CD4-positive, CD25-positive, alpha-beta regulatory T cell (primary cell): Measurements from ENCODE around the gene DOK7. TPM values are rescaled to one million over a fixed set of nuclear protein-coding genes. Genes with fewer than 3 reads are reported as not detected.

Experiments
- ATAC-seq, 2 donors: fragments of 150-1000 bp; cut with Tn5 transposase; one replicate each; pipeline ENCODE4 v1.10.0; 2021; ENCODE audit warnings: low read depth in 2 of 2, moderate number of reproducible peaks in 2 of 2, moderate library complexity in 1 of 2
- DNase-seq, 3 donors: peaks; one replicate each; pipeline versions ENCODE4 v3.0.0 to v3.0.0-alpha.2; 2012 to 2022; ENCODE audit warnings: mixed read lengths in 1 of 3
- H3K27ac ChIP-seq: one replicate; pipeline ENCODE4 v1.7.0; 2013; ENCODE audit warnings: mild to moderate bottlenecking, low read length; ENCODE audit not compliant: insufficient read depth, poor library complexity, severe bottlenecking
- H3K27me3 ChIP-seq: one replicate; pipeline ENCODE4 v1.7.0; 2013; ENCODE audit warnings: low read length; ENCODE audit not compliant: control insufficient read depth, insufficient read depth
- H3K36me3 ChIP-seq: one replicate; pipeline ENCODE4 v1.7.0; 2013; ENCODE audit warnings: mild to moderate bottlenecking, low read length, moderate library complexity; ENCODE audit not compliant: control insufficient read depth, insufficient read depth
- H3K4me1 ChIP-seq: 2 replicates; pipeline ENCODE4 v1.7.0; 2013; ENCODE audit warnings: mild to moderate bottlenecking, low read length; ENCODE audit not compliant: insufficient read depth, control insufficient read depth, poor library complexity, severe bottlenecking
- H3K4me3 ChIP-seq: one replicate; pipeline ENCODE4 v1.7.0; 2013; ENCODE audit warnings: low read depth, mild to moderate bottlenecking, low read length, moderate library complexity
- H3K9me3 ChIP-seq, 2 experiments: 1 replicate in 1 of 2; 2 replicates in 1 of 2; pipeline ENCODE4 v1.7.0; 2013; ENCODE audit warnings: low read length in 2 of 2, mild to moderate bottlenecking in 1 of 2, moderate library complexity in 1 of 2; ENCODE audit not compliant: control insufficient read depth in 2 of 2
- H3K27ac Mint-ChIP-seq, 3 donors: one replicate each; pipeline ENCODE4 v1.8.0; 2020 to 2022; ENCODE audit warnings: mild to moderate bottlenecking in 3 of 3, mixed read lengths in 3 of 3, moderate library complexity in 2 of 3
- H3K27me3 Mint-ChIP-seq: one replicate; pipeline ENCODE4 v1.8.0; 2022; ENCODE audit warnings: mild to moderate bottlenecking, mixed read lengths
- H3K36me3 Mint-ChIP-seq: one replicate; pipeline ENCODE4 v1.8.0; 2020; ENCODE audit warnings: mixed read lengths
- H3K4me1 Mint-ChIP-seq, 4 donors: one replicate each; pipeline ENCODE4 v1.8.0; 2020 to 2022; ENCODE audit warnings: mixed read lengths in 4 of 4, mild to moderate bottlenecking in 1 of 4
- H3K4me3 Mint-ChIP-seq, 4 donors: one replicate each; pipeline ENCODE4 v1.8.0; 2020 to 2022; ENCODE audit warnings: mild to moderate bottlenecking in 4 of 4, mixed read lengths in 4 of 4, moderate library complexity in 3 of 4
- H3K9me3 Mint-ChIP-seq, 7 donors: one replicate each; pipeline ENCODE4 v1.8.0; 2020 to 2022; ENCODE audit warnings: mixed read lengths in 7 of 7, mild to moderate bottlenecking in 3 of 7, moderate library complexity in 2 of 7
- polyA plus RNA-seq, 4 donors: library from polyadenylated mRNA; unstranded; fragments of 300-500 nt; fragmentation: Illumina TruSeq; gene quantifications; one replicate each; pipeline ENCODE4 v1.2.3, GENCODE V29; 2021
- total RNA-seq: library from RNA; stranded (reverse); gene quantifications from one replicate; pipeline ENCODE4 v1.2.3, GENCODE V29; 2022

DOK7 gene
- total RNA-seq: not detected
- polyA plus RNA-seq: under 1 TPM in 2 of 4 donors, not detected in 2; 0.08 to 0.14 TPM

GRCh38 chr4:3462790-3463415 lies at the start of gene DOK7:
TSS of gene DOK7 (plus strand) at chr4:3463306. CDS start at chr4:3463376, 70 bp downstream.
- Histone ChIP-seq H3K36me3 (no peaks in the 10 kb centered on the region), H3K27ac (no peak within 1 kb of the TSS), H3K4me1 (no peaks in the 10 kb centered on the region), H3K27me3 (no peaks in the 10 kb centered on the region), H3K4me3 (no peak within 1 kb of the TSS), H3K9me3 (no peaks in the 10 kb centered on the region)
- no peak for ATAC-seq
- H3K4me1 Mint-ChIP-seq: peaks cover 0 to 2% (median 0%) of the 10 kb centered on the region in 4 donors
- peak within 1 kb of the TSS in 1 of 4 donors; percentile 15 for H3K4me3 Mint-ChIP-seq
- H3K27ac Mint-ChIP-seq: no peak within 1 kb of the TSS
- H3K27me3 Mint-ChIP-seq: peaks cover 30% of the 10 kb centered on the region
- no peaks in the 10 kb centered on the region for H3K9me3 Mint-ChIP-seq
- peaks cover 3% of the 10 kb centered on the region for H3K36me3 Mint-ChIP-seq
- no peak for DNase-seq

DNA sequence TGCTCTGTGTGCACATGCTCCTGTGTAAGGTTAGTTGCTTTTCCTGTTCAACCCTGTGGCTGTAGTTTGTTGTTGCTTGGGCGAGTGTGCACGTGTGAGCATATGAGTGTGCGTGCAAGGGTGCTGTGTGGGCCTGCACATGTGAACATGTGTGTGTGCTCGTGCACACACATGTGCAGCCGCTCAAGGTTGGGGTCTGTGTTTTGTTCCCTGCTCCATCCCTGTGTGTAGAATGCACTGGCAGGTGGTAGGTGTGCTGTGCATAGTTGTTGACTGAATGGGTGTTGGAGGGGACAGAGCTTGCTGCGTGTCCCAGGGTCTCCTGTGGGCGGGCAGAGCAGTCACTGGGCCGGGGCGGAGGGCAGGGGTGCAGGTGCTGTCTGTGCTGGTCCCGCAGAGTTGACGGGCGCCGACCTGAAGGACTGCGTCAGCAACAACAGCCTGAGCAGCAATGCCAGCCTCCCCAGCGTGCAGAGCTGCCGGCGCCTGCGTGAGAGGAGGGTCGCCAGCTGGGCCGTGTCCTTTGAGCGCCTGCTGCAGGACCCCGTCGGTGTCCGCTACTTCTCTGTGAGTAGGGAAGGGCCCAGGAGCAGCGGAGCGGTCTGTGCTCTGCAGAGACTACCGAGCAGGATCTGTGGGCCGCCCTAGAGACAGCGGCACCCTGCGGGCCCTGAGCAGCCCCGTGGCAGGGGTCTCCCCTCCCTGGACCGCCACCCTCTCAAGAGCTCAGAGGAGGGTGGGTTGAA lies 49.3 kb upstream of the DOK7 start:
- H3K36me3 ChIP-seq: peaks cover 17% of the 10 kb centered on the region
- no peak overlapping the region for H3K4me3 Mint-ChIP-seq
- H3K36me3 Mint-ChIP-seq: peaks cover 30% of the 10 kb centered on the region
- no peaks in the 10 kb centered on the region for H3K4me1 Mint-ChIP-seq
- H3K27ac Mint-ChIP-seq: no peak overlapping the region
- ATAC-seq (no peak), DNase-seq (no peak)
- H3K4me3 ChIP-seq: no peak overlapping the region
- H3K27me3 ChIP-seq: no peaks in the 10 kb centered on the region
- no peaks in the 10 kb centered on the region for H3K27me3 Mint-ChIP-seq
- no peaks in the 10 kb centered on the region for H3K9me3 Mint-ChIP-seq
- H3K9me3 ChIP-seq: no peaks in the 10 kb centered on the region
- H3K27ac ChIP-seq: no peak overlapping the region
- no peaks in the 10 kb centered on the region for H3K4me1 ChIP-seq

- no peak overlapping the region for H3K27ac Mint-ChIP-seq
Measured at GRCh38 chr4:3414421-3415279, 48.5 kb upstream of the DOK7 start.

GRCh38 chr4:3415471-3416141 lies 47.5 kb upstream of the DOK7 start:
- Histone ChIP-seq H3K4me3 (no peak overlapping the region), H3K27ac (no peak overlapping the region), H3K27me3 (no peaks in the 10 kb centered on the region), H3K4me1 (no peaks in the 10 kb centered on the region), H3K9me3 (no peaks in the 10 kb centered on the region), H3K36me3 (peaks cover 17% of the 10 kb centered on the region)
- H3K4me3 Mint-ChIP-seq: no peak overlapping the region
- no peaks in the 10 kb centered on the region for H3K4me1 Mint-ChIP-seq
- no peak overlapping the region for H3K27ac Mint-ChIP-seq
- no peaks in the 10 kb centered on the region for H3K27me3 Mint-ChIP-seq
- peaks cover 30% of the 10 kb centered on the region for H3K36me3 Mint-ChIP-seq
- no peaks in the 10 kb centered on the region for H3K9me3 Mint-ChIP-seq
- no peak for DNase-seq
- ATAC-seq: no peak

More at GRCh38 chr4:3414421-3415279, 48.5 kb upstream of the DOK7 start:
- H3K9me3 ChIP-seq: no peaks in the 10 kb centered on the region
- no peak overlapping the region for H3K27ac ChIP-seq
- no peaks in the 10 kb centered on the region for H3K4me1 ChIP-seq
- H3K36me3 ChIP-seq: peaks cover 17% of the 10 kb centered on the region
- Mint-ChIP-seq H3K9me3 (no peaks in the 10 kb centered on the region), H3K4me1 (no peaks in the 10 kb centered on the region), H3K27me3 (no peaks in the 10 kb centered on the region), H3K4me3 (no peak overlapping the region), H3K36me3 (peaks cover 30% of the 10 kb centered on the region)
- ATAC-seq (no peak), DNase-seq (no peak)
- no peaks in the 10 kb centered on the region for H3K27me3 ChIP-seq
- no peak overlapping the region for H3K4me3 ChIP-seq

DNA sequence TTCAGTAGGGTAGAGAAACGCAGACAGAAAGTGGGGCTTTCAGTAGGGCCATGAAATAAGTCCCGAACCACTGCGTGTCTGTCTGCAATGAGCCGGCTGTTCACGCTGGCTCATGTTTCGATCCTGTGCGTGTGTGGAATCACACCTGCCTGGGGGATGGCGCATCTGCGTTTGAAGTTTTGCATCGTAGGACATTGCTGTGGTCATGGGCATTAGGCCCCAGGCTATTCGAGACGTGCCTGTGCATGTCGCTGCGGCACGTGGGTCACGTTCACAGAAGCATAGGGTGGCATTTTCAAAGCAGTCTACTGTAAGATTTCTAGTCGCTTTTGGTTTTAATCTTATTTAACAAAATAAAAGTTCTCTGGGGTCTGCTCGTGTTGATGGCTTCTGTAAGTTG lies 46.8 kb upstream of the DOK7 start:
- Histone ChIP-seq H3K4me3 (no peak overlapping the region), H3K27ac (no peak overlapping the region), H3K36me3 (peaks cover 17% of the 10 kb centered on the region), H3K9me3 (no peaks in the 10 kb centered on the region), H3K4me1 (no peaks in the 10 kb centered on the region), H3K27me3 (no peaks in the 10 kb centered on the region)
- H3K4me1 Mint-ChIP-seq: no peaks in the 10 kb centered on the region
- H3K36me3 Mint-ChIP-seq: peaks cover 30% of the 10 kb centered on the region
- H3K9me3 Mint-ChIP-seq: no peaks in the 10 kb centered on the region
- no peaks in the 10 kb centered on the region for H3K27me3 Mint-ChIP-seq
- ATAC-seq (no peak), DNase-seq (no peak)
- no peak overlapping the region for H3K27ac Mint-ChIP-seq
- no peak overlapping the region for H3K4me3 Mint-ChIP-seq

DNA sequence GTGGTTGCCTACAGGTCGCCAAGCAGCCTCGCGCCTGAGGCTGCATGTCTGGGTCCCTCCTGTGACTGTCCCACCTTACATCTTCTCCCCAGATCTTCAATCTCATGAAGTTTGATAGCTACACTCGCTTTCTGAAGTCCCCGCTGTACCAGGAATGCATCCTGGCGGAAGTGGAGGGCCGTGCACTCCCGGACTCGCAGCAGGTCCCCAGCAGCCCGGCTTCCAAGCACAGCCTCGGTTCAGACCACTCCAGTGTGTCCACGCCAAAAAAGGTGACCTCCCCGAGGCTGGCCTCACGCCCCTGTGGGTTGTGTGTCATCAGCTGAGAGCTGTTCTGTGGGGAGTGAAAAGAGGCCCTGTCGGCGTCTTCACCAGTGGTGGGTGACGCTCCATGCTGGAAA lies 46.3 kb upstream of the DOK7 start:
- DNase-seq (no peak), ATAC-seq (no peak)
- H3K27me3 ChIP-seq: no peaks in the 10 kb centered on the region
- H3K27ac ChIP-seq: no peak overlapping the region
- H3K9me3 Mint-ChIP-seq: no peaks in the 10 kb centered on the region
- peak overlapping the region in 1 of 3 donors; percentile 20 for H3K27ac Mint-ChIP-seq
- H3K4me1 Mint-ChIP-seq: no peaks in the 10 kb centered on the region
- H3K36me3 ChIP-seq: peaks cover 17% of the 10 kb centered on the region
- H3K4me3 ChIP-seq: no peak overlapping the region
- H3K36me3 Mint-ChIP-seq: peaks cover 30% of the 10 kb centered on the region
- no peaks in the 10 kb centered on the region for H3K9me3 ChIP-seq
- H3K4me1 ChIP-seq: no peaks in the 10 kb centered on the region
- no peak overlapping the region for H3K4me3 Mint-ChIP-seq
- H3K27me3 Mint-ChIP-seq: no peaks in the 10 kb centered on the region

DNA sequence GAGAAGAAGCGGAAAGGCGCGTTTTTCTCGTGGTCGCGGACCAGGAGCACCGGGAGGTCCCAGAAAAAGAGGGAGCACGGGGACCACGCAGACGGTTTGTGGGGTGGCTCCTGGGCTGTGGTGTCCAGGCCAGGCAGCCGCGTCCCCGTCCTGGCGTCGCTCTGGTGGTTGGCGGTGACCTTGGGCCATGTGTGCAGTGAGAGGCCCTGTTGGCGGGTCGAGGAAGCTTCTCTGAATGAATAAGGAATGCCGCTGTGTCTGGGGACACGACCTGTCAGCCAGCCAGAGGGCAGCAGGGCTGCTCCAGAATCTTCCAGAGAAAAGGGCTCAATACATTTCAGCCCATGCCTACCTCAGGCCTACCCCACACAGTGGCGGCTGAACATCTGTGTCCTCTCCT lies 45.7 kb upstream of the DOK7 start:
- Mint-ChIP-seq H3K27ac (peak overlapping the region in 1 of 3 donors; percentile 48), H3K9me3 (no peaks in the 10 kb centered on the region), H3K36me3 (peaks cover 30% of the 10 kb centered on the region), H3K27me3 (no peaks in the 10 kb centered on the region), H3K4me3 (no peak overlapping the region), H3K4me1 (no peaks in the 10 kb centered on the region)
- H3K27me3 ChIP-seq: no peaks in the 10 kb centered on the region
- ATAC-seq: no peak
- H3K4me1 ChIP-seq: no peaks in the 10 kb centered on the region
- no peak overlapping the region for H3K4me3 ChIP-seq
- H3K36me3 ChIP-seq: peaks cover 17% of the 10 kb centered on the region
- H3K27ac ChIP-seq: no peak overlapping the region
- no peak for DNase-seq
- H3K9me3 ChIP-seq: no peaks in the 10 kb centered on the region
